HG03159 (cell line): ENCODE measurements around the gene BCL2.

Source experiments
- ATAC-seq: cut with Tn5 transposase; IDR thresholded peaks from one replicate; pipeline ENCODE4 v1.9.1; 2021; ENCODE audit warnings: mild to moderate bottlenecking, moderate library complexity; ENCODE audit not compliant: unreplicated experiment

Gene BCL2

GRCh38 chr18:63187223-63187574 lies 132.4 kb downstream of the BCL2 start:
- ATAC-seq: no peak

- no peak for ATAC-seq
These were observed 132.9 kb downstream of the BCL2 start for GRCh38 chr18:63186520-63187222.

- no peak for ATAC-seq
These were observed 133.6 kb downstream of the BCL2 start for GRCh38 chr18:63185984-63186383.

GRCh38 chr18:63183952-63184770 lies 135.4 kb downstream of the BCL2 start:
- no peak for ATAC-seq

GRCh38 chr18:63183378-63183777 lies 136.2 kb downstream of the BCL2 start:
- no peak for ATAC-seq

- ATAC-seq: no peak
These were observed 136.7 kb downstream of the BCL2 start for GRCh38 chr18:63182861-63183260.

- no peak for ATAC-seq
These were observed 137.2 kb downstream of the BCL2 start for GRCh38 chr18:63182310-63182772.

- ATAC-seq: no peak
These were observed 137.8 kb downstream of the BCL2 start for GRCh38 chr18:63181706-63182309.

- ATAC-seq: no peak
These were observed 138.6 kb downstream of the BCL2 start for GRCh38 chr18:63180971-63181376.

- no peak for ATAC-seq
These were observed 139.2 kb downstream of the BCL2 start for GRCh38 chr18:63180321-63180720.

- ATAC-seq: no peak
These were observed 140.1 kb downstream of the BCL2 start for GRCh38 chr18:63179422-63179821.

GRCh38 chr18:63178971-63179370 lies 140.6 kb downstream of the BCL2 start:
- no peak for ATAC-seq

GRCh38 chr18:63177919-63178821 lies 141.4 kb downstream of the BCL2 start:
- ATAC-seq: no peak

GRCh38 chr18:63177259-63177658 lies 142.3 kb downstream of the BCL2 start:
- ATAC-seq: no peak

GRCh38 chr18:63175264-63175663 lies 144.3 kb downstream of the BCL2 start:
- ATAC-seq: no peak

GRCh38 chr18:63173983-63174382 lies 145.6 kb downstream of the BCL2 start:
- ATAC-seq: no peak

- ATAC-seq: no peak
These were observed 149.7 kb downstream of the BCL2 start for GRCh38 chr18:63169853-63170252.

- no peak for ATAC-seq
These were observed 151.3 kb downstream of the BCL2 start for GRCh38 chr18:63168287-63168686.

- no peak for ATAC-seq
These were observed 153.4 kb downstream of the BCL2 start for GRCh38 chr18:63166142-63166541.

GRCh38 chr18:63164396-63164795 lies 155.2 kb downstream of the BCL2 start:
- no peak for ATAC-seq
